Measurements from ENCODE around the gene AK5. TPM values are rescaled to one million over a fixed set of nuclear protein-coding genes. Genes with fewer than 3 reads are reported as not detected.

AK5 gene
- 11.2 TPM for total RNA-seq

GRCh38 chr1:77281491-77282186 is at the start of gene AK5:
AK5 (plus strand) TSS chr1:77282019; CDS start chr1:77282314, 295 bp downstream.

Other genes starting within 250 kb of the AK5 start
- 39.3 TPM for gene PIGK, start 62.6 kb upstream of the AK5 start, total RNA-seq